ENCODE data around the gene KCNG1.

Gene KCNG1

DNA sequence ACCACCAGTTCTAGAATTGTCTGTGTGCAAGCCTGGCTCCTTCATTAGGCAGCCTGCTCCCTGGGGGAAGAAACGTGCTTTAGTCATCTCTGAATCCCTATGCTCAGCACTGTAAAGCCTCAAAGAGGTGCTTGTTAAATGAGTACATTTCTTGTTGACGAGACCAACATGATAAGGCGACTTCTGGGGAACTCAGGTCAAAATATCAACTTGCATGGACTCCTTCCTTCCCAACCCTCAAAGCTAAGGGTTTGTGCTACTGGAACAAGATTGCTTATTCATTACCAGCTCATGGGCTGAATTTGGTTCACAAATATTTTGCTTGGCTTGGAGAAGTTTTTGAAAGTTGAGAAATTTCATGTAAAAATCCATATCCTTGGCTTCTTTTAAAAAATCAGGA, 10.6 kb downstream of the KCNG1 start:
- DNase-seq (ENCODE audit: low spot score), result no peak

DNA sequence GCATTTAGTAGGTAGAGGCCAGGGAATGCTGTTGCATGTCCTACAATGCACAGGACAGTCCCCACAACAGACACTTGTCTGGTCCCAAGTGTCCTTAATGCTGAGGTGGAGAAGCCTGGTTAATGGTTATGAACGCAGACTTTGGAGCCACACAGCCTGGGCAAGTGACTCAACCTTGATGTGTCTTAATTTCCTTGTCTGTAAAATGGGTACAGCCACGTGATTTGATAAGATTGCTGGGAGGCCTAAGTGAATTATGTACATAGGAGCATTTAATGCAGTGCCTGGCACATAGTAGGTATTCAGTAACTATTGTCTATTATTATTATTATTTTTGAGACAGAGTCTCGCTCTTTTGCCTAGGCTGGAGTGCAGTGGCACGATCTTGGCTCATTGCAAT, 11.4 kb downstream of the KCNG1 start:
- no peak for DNase-seq (ENCODE audit: low spot score)
- TF ChIP-seq, protein P1, sequence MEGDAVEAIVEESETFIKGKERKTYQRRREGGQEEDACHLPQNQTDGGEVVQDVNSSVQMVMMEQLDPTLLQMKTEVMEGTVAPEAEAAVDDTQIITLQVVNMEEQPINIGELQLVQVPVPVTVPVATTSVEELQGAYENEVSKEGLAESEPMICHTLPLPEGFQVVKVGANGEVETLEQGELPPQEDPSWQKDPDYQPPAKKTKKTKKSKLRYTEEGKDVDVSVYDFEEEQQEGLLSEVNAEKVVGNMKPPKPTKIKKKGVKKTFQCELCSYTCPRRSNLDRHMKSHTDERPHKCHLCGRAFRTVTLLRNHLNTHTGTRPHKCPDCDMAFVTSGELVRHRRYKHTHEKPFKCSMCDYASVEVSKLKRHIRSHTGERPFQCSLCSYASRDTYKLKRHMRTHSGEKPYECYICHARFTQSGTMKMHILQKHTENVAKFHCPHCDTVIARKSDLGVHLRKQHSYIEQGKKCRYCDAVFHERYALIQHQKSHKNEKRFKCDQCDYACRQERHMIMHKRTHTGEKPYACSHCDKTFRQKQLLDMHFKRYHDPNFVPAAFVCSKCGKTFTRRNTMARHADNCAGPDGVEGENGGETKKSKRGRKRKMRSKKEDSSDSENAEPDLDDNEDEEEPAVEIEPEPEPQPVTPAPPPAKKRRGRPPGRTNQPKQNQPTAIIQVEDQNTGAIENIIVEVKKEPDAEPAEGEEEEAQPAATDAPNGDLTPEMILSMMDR (IDR thresholded peaks at IDR 0.05; ENCODE audit: extremely low read depth, missing control alignments), result no peak

More for the DNA sequence above, 10.6 kb downstream of the KCNG1 start:
- TF ChIP-seq, protein P1 (IDR thresholded peaks at IDR 0.05; ENCODE audit: extremely low read depth, missing control alignments), result no peak

DNA sequence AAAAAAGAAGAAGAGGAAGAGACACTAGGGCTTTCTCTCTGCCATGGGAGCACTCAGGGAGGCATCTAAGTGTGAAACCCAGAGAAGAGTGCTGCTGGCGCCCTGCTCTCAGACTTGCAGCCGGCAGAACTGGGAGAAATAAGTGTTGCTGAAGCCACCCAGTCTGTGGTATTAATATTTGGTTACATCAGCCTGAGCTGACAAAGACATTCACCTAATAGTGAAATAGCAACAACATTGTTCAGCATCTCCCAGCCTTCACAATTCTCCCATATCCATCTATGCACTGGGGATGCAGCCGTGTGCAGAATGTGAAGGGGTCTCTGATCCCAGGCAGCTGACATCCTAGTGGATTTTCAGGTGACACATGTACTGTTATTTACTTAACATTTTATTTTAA, 12.0 kb downstream of the KCNG1 start:
- TF ChIP-seq, protein P1 (IDR thresholded peaks at IDR 0.05; ENCODE audit: extremely low read depth, missing control alignments), result no peak
- DNase-seq (ENCODE audit: low spot score), result no peak

DNA sequence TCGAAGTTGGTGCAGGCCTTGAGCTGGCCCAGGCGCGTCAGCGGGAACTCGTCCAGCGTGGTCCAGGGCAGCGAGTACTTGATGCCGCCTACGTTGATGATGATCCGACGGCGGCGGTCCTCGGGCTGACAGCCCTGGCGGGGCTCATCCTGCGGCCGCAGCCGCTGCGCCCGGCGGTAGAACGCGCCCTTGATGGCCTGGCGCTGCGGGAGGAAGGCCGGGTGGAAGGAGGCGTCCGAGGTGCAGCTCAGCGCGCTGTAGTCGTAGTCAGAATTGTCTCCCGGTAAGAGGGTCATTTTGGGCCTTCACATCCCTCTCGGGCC, 12.9 kb downstream of the KCNG1 start:
- TF ChIP-seq, protein P1 (IDR thresholded peaks at IDR 0.05; ENCODE audit: extremely low read depth, missing control alignments), result no peak
- no peak for DNase-seq (ENCODE audit: low spot score)

DNA sequence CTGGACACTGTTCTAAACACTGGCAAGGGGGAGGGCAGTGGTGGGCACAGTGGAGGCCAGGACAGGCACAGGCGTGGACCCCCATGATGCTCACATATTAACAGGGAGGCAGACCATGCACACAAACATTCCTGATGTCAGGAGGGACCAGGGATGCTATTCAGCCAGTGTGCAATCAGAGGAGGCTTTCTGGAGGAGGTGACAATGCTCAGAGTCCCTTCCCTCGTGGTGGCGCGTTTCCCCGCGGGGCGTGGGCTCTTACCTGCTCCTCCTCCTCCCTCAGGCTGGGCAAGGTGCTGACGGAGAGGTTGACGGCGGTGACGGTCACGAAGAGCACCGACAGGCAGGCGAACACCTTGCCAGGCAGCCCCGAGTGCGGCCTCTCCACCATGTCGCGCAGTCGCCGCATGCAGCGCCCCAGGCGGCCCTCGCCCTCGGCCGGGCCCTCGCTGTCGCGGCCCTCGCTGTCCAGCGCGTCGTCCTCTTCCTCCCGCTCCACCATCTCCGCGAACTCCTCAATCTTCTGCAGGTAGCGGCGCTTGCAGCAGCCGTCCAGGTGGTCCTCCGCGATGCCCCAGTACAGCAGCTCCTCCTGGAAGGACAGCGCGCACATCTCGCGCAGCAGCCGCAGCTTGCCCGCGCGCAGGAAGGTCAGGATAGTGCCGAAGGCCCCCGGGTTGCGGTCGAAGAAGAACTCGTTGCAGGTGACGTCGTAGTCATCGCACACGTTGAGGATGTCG, 13.4 kb downstream of the KCNG1 start:
- DNase-seq (ENCODE audit: low spot score), result no peak
- TF ChIP-seq, protein P1 (IDR thresholded peaks at IDR 0.05; ENCODE audit: extremely low read depth, missing control alignments), result no peak

DNA sequence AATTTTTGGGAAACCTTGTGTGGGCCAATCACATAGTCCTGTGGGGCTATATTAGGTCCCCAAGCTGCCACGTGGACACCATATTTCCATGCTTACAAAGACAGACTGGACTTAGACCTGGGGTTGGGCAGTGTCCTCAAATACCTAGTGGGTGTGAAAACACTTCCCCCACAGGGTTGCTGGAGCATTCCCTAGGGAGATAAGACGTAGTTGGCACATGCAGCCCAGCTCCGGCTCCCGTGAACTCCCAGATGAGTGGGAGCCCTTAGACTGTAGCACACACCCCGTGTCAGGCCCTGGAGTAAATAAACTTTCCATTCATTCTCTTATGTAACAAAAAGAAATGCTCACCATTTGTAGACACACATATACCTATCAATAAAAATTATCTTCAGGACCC, 14.2 kb downstream of the KCNG1 start:
- TF ChIP-seq, protein P1 (IDR thresholded peaks at IDR 0.05; ENCODE audit: extremely low read depth, missing control alignments), result no peak
- no peak for DNase-seq (ENCODE audit: low spot score)

DNA sequence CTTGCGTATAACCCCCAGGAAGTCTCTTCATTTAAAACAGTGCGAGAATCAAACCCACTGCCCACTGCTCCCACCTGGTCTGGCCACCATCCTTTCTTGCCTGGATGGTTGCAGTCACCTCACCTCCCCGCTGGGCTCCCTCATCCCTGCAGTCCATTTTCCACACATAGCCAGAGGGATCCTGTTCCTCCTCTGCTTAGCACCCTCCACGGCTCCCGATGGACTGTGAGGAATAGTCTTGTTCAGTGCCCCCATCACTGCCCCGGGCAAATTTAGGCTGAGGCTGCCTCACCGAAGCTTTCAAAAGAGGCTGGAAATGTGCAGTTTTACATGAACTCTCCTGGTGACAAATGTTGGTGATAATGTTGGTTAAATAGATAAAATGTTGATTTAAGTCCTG, 17.7 kb downstream of the KCNG1 start:
- DNase-seq (ENCODE audit: low spot score), result no peak
- TF ChIP-seq, protein P1 (IDR thresholded peaks at IDR 0.05; ENCODE audit: extremely low read depth, missing control alignments), result no peak
